ENCODE data around the gene SLC8B1.
A peak's percentile ranks its signal among the peaks of the same experiment; 100 is the strongest.

Gene SLC8B1

DNA sequence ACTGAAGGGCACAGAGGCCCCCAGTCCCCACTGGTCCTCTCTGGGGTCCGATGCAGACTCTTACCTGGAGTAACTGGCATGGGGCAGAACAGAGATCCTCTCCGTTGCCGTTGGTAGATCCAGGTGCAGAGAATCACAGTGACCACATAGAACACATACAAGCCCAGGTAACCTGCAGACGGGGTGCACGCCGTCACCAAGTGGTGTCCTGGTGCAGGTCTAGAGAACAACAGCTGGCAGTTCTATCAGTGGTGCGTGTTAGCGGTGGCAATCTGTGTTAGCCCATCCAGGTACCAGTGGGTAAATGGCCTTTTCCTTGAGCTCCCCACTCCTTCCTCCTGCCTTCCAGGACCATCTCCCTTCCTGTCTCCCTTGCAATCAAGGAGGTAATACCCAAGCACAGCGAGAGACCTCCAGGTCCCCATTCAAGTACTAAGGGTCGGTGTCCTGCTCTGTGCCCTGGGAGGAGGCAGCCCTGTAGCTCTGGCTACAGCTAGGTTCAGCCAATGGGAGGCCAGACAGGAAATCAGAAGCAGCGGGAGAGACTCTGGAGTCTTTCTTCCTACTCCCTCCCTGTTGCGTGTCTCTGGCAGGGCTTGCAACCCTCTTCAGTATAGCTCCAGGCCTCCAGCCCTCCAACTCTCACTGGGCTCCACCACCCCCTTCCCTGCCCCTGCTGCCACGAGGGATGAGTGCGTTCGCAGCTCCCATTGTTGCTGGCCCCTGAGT is 15.8 kb downstream of the SLC8B1 start:
- DNase-seq = no peak

DNA sequence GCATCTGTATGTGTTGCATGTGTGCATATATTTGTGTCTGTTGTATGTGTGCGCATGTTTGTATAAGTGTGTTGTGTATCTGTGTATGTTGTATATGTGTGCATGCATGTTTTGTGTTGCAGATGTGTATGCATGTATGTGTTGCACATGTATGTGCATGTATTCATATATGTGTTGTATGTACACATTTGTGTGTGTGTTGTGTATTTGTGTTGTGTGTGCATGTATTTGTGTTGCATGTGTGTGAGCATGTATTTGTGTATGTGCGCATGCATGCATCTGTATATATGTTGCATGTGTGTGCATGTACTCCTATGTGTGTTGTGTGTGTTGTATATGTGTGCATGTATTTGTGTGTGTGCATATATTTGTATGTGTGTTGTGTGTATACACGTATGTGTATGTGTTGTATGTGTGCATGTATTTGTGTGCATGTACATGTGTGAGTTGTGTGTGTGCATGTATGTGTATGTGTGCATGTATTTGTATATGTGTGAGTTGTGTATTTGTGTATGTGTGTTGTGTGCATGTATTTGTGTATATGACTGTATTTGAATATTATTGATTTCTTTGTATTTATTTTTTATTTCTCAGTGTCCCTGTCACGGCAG is 16.8 kb downstream of the SLC8B1 start:
- no peak for DNase-seq

DNA sequence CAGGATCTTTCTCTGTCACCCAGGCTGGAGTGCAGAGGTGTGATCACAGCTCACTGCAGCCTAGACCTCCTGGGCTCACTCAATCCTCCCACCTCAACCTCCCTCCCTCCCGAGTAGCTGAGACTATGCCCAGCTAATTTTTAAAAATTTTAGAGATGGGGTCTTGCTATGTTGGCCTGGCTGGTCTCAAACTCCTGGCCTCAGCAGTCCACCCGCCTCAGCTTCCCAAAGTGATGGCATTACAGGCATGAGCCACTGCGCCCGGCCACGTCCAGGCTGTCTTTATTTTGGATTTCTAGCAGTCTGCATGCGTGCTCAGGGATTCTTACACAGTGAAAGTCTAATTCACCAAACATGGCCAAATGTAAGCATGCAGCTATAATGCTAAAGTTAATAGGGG is 17.8 kb downstream of the SLC8B1 start:
- no peak for DNase-seq

DNA sequence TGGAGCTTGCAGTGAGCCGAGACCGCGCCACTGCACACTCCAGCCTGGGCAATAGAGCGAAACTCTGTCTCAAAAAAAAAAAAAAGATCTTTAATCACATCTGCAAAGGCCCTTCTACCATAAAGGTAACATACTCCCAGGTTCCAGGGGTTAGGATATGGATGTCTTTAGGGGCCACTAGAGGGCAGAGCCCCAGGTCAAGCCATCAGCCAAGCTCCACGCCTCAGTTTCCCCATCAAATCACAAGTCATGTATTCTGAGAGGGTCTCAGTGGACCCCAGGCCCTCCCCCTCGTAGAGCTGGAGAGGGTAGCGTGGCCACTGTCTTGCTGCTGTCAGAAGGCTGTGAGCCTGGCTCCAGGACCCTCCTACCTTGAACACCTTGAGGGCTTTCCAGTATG is 18.8 kb downstream of the SLC8B1 start:
- DNase-seq = no peak

DNA sequence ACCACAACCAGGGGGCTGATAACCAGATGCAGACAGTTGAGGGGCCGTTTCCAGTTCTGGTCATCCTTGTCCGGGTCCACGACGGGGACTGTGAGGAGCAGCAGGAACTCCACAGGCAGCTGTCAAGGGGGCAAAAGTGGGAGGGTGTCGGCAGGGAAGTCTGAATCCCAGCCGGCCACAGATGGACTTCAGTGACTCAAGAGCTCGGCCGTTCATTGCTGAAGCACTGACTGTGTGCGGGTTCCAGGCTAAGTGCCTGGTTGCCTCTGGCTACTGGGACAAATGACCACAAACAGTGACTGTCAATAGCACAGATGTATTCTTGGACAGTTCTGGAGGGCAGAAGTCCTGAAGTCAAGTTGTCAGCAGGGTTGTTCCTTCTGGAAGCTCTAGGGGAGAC is 19.6 kb downstream of the SLC8B1 start:
- DNase-seq = no peak

DNA sequence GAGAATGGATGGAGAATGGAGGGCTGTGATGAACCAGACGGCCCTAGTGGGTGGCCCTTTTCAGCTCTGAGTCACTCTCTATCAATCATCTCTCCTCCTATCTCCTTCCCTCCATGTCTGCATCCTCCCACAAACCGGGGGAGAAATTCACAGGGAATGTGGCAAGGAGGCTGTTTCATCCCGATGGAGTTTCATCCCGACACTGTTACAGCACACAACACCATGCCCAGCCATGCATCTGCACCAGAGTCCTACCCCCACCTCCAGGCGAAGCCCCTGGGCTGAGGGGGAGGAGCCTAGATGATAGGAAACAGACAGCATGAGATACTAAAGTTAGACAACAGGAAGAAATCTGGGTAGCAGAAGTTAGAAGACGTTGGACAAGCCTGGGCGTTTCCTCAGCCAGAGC is 20.8 kb downstream of the SLC8B1 start:
- DNase-seq = no peak

DNA sequence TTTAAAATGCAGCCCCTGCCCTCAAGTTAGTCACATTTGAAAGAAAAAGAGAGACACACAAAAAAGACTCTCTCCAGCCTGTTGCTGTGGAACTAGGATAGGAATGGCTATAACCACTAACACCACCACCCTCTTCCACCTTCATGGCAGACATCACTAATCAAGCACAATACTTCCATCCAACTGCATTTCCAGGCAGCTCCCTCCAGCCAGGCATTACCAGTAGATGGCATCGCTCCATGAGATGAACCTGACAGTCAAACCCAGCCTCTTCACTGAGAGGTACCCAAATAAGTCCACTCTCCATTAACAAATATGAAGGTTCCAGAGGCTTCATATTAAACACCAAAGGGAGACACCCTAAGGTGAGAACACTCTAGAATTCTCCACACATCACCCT is 24.4 kb downstream of the SLC8B1 start:
- peak in 2 of 4 experiments; percentile 33 to 39 for DNase-seq

DNA sequence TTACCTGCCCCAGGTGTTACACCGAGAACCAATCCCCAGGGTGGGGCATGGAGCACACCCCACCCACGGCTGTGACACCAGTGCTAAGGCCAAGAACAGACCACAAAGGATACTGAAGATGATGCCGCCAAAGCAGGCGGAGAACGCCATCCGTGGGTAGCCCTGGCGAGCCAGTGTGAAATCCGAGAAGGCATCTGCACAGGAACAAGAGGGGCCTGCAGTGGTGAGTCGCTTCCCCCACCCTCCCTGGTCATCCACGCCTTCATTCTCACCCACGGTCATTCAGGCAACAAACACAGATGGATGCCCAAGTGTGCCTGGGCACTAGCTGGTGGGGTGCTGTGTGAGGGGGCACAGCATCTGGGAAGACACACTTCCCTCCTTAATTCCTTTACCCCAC is 28.5 kb downstream of the SLC8B1 start:
- DNase-seq = no peak

DNA sequence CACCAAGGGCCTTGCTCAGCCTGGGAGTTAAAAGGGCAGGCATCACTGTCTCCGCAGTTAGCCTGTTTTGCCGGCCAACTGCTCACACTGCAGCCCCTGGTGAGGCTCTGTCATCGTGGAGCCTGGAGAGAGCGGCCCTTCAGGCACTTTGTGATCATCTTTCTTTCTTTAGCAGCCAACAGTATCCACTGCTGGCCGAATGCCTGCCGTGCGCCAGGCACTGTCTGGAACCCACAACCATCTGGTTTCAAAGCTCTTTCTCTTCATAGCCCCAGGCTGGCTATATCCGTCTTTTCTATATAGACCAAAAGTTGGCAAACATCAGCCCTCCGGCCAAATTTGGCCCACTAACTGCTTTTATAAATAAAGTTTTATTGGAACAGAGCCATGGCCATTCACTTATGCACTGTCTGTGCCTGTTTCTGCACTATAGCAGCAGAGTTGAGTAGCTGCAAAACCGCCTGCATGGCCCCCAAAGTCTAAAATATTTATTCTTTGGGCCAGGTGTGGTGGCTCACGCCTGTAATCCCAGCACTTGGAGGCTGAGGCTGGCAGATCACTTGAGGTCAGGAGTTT is 29.5 kb downstream of the SLC8B1 start:
- DNase-seq = no peak

DNA sequence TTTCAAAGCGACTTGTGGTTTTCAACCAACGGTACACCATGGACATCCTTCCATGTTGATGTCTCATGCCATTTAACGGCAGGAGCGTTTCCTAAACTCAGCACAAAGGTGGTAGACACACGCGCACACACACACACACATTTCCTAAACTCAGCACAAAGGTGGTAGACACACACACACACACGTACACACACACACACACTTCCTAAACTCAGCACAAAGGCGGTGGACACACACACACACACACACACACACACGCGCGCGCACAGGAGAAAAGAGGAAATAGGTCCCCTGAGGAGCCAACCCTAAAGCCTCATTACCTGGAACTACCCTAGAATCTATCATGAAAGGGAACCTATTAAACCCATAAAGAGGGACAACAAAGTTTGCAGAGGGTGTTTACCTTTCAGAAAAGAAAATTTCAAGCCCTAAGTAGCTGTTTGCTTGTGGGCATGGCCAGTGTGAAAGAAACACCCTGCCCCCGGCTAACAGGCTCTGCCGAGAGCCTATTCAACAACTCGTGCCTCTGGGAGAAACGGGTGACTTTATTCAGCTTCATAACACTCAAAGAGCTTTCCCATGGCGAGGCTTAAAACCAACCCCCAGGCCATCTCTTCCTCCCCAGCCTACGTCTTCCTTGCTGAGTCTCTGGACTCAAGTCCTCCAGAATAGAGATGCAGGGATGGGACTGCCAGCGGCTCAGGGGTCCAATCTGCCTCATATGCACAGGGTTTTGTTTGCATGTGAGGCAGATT is 31.8 kb downstream of the SLC8B1 start:
- DNase-seq = peak; percentile 73 to 77 (median 76)

DNA sequence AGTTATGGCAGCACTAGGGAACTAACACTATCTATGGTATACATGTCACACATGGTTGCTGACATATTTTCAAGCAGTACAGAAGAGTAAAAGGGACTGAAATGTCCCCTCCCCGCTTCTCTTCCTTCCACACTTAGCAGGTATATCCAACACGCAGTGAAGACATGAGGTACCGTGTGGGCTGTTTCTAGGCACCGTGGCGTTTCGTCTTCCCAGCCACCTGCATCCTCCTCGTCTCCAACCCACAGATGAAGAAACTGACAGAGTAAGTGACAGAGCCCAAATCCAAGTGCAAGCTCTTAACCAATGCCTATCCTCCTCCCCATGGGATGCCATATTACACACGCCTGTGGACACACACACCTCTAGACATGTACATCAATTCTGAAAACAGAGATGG is 32.4 kb downstream of the SLC8B1 start:
- DNase-seq = no peak

DNA sequence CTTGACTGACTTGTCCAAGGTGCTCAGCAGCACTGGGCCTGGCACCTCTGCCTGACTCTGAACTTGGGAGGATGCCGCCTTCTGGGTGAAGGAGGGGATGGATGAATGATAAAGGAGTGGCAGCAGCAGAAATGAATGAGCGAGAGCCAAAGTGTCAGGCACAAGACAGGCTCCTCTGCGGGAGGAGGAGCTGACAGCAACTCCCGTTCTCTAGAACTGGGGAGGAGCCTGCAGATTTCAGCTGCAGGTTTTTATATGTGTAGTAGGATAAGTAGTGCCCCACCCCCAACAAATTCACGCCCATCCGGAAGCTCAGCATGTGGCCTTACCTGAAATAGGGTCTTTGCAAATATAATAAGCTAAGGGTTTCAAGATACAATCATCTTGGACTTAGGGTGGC is 33.1 kb downstream of the SLC8B1 start:
- no peak for DNase-seq

DNA sequence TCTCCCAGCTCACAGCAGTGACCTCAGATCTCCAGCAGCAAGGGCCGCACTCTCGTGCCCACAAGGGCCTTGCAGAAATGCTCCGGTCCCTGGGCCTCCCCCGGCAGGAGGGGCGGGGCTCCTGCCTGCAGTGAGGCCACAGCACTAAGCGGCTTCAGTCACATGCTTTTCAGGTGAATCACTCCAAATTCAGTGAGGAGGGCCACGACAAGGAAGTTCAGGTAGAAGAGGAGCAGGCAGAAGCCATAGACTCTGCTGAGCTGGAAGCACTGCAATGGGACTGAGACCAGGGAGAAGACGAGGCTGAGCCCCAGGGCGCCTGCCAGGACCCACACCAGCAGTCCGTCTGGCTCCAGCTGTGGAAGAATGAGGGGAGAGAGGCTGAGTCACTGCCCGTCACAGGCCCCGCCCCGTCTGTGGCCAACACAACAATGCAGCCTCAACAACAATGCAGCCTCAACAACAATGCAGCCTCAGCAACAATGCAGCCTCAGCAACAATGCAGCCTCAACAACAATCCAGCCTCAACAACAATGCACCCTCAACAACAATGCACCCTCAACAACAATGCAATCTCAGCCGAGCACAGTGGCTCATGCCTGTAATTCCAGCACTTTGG is 35.2 kb downstream of the SLC8B1 start:
- peak; percentile 23 to 38 (median 29) for DNase-seq

DNA sequence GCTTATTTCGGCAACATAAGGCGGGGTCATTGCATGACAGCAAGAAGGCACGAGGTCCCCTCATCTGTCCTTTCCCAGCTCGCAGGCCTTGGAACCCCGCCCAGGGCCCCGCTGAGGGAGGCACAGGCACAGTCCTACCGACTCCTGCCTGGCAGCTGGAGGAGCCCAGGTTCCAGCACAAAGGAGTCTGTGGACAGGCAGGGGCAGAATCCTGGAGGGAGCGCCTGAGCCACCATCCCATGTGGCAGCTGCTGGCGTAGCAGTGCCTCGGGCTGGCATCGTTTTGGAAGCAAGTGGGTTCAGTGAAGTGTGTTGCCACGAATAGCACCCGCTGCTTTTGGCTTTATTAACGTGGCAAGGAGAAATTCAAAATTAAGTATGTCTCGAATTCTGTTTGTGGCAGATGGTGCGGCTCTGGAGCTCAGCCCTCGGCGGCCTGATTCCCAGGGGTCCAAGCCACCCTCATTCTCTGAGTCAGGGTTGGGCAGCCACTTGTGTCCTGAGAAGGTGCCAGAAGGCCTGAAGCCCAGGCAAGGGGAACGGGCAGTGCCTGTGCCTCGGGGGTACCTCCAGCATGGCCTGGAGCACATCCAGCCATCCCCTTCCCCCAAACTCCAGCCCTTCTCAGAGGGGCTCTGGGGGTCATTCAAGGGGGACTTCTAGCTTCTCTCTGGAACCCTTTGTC is 35.9 kb downstream of the SLC8B1 start:
- DNase-seq = no peak

DNA sequence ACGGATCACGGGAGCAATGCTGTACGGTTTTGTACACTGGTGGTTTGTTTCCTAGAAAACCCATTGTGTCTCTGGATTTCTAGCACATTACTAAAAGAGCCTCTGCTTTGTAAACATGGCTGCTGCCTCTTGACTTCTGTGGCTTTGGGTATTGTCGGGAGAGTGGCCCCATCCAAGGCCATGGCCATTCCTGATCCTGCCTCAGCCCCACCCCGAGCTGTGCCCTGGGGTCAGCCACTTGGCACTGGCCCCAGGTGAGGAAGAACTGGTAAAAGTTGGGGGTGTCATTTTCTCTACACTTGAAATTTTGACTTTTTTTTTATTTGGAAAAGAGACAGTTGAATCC is 36.5 kb downstream of the SLC8B1 start:
- DNase-seq = no peak

DNA sequence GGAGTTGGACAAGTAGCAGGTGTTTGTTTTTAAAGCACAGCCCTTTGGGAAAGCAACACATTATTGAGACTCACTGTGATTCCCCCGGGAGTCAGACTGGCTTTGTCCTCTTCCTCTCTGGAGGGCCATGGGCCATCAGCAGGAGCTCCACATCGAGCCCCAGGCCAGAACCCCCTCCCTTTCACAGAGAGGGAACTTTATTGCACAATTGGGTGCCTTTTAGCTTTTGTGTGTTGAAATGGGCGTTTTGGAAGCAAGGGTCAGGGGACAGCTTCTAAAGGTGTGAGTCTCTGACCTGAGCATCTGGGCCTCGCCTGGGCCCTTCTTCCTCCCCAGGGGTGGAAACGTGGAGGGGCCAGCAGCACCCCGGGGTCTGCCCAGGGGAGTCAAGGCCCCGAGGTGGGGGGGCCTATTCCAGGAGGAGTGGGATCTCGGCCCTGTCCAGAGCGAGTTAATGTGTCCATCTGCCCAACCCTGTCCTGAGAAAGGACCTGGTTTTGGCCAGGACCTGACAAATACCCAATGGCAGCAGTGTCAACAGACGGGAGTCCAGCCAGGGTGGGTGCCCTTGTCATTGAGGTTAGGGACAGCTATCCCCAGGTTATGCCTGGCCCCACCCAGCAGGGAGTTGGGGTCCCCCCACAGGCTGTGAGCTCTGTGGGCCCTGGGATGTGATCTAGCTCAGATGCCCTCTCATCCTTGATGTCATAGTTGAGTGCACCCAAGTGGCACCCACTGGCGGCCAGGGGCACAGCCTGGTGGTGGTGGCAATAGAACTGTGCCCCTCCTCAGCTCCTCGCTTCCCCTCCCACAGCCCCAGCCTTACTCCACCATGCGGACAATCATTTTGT is 37.1 kb downstream of the SLC8B1 start:
- DNase-seq = no peak

DNA sequence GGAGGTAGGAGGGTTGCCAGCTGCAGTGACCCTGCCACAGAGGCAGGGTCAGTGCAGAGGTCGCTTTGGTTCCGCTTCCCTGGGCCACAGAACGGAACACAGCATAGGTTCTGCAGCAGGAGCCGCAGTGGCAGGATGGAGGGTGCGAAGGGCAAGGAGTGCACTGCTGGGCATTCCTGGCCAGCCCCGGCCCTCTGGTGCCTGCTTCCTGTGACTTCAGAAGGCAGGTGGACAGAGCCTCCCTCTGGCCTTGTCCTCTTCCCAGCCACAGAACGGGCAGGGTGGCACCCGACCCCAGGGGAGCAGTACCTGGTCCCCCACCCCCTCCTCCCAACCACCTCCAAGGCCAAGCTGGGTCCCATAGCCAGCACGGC is 37.7 kb downstream of the SLC8B1 start:
- DNase-seq = no peak

DNA sequence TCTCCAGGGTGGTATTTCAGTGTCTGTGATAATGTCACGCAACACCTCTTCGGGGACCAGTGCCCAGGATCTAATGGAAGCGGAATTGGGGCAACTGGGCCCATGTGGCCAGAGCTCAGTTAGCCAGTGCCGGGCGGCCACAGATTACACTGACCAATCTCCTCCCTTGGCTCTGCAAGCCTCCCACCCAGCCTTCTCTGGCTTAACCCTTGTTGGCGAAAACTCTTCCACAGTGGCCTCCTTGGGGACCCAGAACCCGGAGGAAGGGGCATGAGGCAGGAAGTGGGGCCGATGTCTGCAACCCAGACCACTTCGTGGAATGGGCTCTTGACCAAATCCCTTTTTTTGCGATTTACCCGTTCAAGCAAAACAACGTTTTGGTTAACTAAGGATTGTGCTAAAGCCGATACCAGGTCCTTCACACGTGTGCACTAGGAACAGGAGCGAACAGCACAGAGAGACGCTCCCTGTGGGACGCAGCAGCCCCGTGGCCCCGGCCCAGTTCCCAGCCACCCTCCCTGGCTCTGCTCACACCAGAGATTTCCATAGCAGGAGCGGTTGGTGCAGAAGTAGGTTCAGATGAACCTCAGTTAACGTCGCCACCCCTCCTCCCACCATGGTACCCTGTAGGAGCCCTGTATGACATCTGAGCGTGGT is 38.2 kb downstream of the SLC8B1 start:
- no peak for DNase-seq

DNA sequence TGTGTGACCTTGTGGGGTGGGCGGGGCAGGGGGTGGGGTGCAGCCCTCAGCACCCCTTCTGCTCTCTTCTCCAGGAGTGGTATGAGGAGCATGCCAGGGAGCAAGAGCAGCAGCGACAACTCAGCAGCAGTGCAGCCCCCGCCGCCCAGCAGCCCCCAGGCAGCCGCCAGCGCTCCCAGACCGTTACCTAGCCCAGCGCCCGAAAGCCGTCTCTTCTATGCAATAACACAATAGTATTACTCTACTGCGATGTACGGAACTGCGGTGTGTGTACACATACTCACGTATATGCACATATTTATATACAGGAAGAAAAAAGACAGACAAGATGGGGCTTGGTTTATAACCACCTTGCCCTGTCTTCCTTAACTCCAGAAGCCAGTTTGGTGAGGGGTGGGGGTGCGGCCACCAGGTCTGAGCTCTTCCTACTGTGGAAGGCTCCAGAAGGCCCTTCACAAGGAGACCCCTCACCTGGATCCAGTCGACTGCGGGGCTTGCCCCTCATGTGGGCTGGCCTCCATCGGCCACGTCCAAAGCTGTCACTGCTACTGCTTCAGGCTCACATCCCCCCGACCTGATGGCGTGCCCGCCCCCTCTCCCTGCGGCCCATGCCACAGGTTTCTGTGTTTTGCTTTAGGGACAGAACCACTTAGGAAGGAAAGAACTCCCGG is 38.9 kb downstream of the SLC8B1 start:
- DNase-seq = no peak

DNA sequence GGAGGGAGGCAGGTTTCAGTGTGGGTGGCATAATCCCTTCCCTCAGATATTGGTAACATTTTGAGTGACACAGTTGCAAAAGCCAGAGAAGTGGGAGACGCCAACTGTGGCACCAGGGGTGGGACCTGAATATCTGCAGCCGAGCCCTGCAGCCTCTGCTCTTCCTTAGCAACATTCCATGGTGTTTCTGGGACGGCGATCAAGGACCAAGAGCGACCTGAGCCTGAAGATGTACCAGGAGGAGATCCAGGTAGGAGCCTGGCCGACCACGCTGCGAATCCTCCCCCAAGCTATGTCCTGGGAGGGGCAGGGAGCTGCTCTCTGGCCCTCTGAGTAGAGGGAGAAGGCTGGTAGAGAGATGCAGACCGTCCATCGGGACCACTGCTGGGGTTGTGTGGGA is 41.8 kb downstream of the SLC8B1 start:
- no peak for DNase-seq

DNA sequence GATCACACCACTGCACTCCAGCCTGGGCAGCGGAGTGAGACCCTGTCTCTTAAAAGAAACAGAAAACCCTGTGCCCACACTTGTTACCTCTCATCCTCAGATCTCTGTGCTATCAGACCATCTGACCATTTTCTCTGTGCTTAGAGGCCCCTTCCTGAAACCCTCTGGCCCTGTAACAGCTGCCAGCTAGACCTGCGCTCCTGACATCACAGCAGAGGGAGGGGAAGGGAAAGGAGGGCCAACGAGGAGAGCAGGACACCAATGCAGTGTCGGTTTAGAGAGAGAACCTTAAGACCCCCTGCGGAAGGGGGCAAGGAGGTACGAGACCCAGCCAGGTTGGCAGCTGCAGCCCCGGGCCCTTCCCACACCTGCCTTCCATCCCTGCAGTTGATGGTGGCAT is 42.4 kb downstream of the SLC8B1 start:
- DNase-seq = no peak
